Ecto neural progenitor cell (in vitro differentiated cells): ENCODE measurements around the gene FBXO31.
A peak's percentile ranks its signal among the peaks of the same experiment; 100 is the strongest.

ENCODE experiments used
- DNase-seq: peaks from one replicate; pipeline ENCODE4 v3.0.0-alpha.2; 2018; ENCODE audit warnings: low spot score

FBXO31 gene

DNA sequence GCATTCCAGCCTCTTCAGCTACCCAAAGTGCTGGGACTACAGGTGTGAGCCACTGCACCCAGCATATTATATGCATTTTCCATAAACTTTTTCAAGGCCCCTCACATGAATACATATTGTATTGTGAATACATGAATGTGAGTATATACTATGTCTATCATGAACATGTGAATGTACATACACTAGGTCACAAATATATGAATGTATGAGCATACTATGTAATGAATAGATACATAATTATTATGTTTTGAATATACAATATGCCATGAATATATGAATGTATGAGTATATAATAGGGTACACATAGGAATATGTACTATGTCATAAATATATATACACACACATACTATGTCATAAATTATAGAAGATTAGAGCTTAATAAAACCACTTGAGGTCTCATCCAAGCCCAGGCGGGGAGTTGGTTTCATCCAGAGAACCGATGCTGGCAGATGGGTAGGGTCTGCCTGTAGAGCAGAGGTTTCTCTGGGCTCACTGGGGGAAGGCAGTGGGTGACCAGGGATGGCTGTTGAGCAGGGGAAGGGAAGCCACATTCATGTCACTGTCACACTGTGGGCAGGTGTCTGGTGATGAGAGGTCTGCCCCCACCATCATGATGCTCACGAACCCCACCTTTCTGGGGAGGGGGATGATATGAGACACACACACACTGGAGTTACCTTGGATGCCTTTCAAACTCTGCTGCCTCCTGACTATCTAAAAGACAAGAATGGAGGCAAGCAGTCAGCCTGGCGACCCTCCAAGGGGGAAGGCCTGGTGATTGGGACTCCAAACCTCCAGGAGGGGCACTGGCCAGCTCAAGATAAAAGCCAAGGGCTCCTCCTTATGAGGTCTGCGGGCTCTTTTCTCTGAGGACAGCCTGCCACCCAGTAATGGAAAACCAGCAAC, 73.7 kb downstream of the FBXO31 start:
- DNase-seq, result no peak

DNA sequence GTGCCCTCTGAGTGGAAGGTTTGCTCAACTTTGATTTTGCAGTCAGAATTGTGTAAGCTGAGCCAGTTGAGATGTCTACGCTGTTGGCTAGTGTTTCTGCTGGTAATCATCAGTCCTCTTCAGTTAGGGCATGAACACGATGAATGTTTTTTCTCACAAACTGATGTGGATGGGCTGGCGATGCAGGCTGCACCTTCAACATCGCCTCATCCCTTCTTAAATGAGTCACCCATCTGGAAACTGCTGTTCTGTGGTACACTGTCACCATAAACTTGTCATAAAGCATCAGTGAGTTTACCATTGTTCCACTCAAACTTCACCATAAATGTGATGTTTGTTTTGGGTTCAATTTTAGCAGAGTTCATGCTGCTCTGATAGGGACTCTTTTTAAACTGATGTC, 74.8 kb downstream of the FBXO31 start:
- no peak for DNase-seq

DNA sequence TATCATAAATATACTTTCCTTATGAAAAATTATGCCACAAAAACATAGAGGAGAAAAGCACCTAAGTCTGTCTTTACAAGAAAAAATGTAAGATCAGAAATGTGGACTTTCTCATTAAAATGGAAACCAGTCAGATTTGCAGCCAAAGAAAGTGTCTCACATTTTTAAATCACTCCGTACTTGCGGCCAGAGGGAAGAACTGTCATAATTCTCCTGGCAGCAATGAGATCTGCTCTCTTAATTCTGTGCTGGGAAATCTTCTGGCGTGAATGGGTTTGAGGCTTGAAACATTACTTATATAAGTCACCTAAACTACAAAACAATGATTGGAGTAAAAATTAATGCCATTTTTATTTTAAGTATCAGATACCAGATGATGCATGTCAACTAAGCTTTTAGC, 77.1 kb downstream of the FBXO31 start:
- no peak for DNase-seq

DNA sequence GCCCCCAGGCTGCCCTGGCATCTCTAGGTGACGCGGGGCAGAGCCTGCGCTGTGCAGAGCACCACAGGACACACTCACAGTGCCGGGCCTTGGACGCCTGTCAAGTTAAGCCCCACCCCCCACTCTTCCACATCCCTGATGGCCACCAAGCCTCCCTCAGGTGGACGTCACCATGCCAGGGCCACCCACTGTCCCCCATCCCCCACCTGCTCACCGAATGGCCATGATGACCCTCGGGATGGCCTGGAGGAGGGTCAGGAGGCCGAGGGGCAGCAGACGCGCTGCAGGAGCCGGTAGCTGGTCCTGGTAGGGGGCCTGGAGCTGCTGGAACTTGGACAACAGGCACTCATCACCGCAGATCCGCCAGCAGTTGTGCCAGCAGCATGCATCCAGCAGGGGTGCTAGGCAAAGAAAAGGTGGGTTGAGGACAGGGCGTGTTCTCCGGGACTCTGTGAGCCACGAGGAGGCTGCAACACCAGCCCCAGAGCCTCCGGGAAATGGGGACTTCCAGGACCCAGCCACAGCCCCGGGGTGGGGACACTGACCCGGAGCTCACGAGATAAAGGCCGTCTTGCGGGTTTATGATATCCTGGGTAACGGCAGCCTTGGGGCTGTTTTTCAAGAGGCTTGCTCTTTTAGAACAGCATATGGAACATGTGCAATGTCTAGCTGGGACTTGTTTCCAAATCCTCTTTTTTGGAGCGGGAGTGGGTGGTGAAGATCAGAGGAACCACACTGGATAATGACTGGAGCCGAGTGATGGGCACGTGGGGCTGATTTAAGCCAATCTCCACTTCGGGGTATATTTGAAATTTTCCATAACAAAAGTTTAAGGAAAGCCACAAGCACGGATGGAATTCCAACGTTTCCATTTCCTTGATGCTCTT, 77.8 kb downstream of the FBXO31 start:
- peak; percentile 56 for DNase-seq

DNA sequence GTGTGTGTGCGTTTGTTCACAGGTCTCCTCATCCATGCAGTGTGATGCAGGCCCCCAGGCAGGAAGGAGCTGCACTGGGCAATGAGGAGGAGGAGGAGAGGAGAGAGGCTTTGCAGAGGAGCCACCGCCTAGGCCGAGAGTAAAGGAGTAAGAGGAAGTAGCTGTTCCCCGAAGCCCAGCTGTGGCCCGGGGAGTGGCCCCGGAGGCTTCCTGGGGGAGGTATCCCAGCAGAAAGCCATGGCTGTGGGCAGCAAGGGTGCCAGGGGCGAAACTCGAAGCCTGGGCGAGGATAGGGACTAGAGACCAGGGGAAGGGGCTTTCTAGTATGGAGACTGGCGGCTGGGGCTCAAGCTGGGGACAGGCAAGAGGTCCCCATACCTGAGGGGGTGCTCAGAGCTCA, 78.6 kb downstream of the FBXO31 start:
- no peak for DNase-seq

DNA sequence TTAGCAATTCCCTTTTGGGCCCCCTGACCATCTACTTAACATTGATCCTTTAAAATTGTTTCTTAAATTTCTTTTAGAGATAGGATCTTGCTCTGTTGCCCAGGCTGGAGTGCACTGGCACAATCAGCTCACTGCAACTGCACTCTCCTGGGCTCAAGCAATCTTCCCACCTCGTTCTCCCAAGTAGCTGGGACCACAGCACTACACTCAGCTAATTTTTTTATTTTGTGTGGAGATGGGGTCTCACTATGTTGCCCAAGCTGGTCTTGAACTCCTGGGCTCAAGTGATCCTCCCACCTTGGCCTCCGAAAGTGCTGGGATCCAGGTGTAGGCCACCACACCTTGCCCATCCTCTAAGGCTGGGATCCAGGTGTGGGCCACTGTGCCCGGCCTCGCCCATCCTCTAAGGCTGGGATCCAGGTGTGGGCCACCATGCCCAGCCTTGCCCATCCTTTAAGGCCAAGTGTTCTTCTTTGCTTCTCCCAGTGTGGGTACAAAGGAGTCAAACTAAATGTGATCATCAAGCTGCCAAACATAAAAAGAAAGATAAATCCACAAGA, 79.5 kb downstream of the FBXO31 start:
- no peak for DNase-seq

DNA sequence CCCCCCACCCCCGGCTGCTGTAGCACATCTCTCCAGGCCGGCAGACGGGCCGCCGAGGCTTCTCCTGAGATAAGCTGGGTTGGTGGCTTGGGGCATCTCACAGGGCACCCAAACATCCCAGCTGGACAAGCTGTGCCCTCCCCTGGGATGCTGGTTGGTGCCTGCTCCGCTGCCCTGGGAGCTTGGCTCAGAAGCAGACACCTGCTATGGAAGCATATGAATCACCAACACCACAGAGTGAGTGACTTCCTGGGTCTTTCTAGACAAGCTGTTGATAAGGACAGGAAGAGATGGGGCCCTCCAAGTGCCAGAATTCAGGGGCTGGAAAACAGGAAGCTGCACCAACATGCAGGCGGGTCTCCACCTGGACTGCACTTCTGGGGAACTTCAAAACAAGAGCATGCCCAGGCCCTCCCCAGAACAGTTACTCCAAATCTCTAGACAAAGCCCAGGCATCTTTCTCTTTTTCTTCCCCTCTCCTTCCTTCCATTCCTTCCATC, 80.1 kb downstream of the FBXO31 start:
- no peak for DNase-seq

DNA sequence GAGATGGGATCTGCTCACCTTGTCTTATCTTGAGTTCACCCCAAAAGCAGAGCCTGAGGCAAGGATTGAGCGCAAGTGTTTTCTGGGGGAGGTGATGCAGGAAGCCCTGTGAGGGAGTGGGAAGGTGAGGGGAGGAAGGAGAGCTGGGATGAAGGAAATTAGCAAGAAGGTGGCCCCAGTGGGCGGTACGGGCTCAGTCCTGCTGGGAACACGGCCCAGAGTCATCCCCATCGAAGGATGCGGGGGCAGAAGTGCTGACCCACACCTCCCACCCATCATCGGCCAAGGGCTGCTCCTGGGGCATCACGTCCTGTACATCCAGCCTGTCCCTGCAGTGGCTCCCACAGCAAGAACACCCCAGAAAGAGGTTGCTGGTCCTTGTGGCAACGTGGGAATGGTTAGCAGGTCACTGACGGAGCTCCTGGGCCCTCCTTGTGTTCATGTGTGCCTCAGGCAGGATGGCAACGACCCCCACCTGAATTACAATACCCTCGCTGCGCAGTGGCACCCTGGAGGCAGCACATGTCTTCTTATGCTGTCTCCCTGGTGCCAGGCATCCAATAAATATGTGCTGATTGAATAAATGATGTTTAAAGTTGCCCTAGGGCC, 84.6 kb downstream of the FBXO31 start:
- DNase-seq, result no peak

DNA sequence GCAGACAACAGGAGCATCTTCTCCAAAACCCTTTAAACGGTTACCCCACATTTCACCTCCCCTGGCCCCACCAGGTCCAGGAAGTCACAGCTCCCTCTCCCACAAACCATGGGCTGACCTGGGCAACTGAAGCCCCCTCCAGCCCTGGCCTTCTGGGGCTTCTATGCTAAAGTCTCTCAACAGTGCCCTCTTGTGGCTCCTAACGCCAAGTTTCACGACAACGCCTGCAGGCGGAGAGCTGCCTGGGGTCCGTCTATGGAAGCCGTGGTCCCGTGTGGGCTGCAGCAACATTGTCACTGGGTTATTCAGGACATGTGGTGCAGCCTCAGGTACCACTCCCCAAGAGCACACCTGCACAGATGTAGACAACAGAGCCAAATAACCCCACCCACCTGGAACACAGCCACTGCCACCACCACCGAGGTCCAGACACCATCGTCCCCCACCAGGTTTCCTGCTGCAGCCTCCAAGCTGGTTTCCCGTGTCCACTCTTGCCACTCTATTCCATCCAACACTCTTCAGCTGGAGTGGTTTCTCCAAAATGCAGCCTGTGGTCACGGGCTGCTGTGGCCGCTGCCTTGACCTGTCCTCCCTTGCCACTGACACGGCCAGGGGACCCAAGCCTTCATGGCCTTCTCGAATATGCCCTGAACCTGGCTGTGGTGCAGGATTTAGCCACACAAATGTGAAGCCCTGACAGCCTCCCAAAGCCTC, 85.5 kb downstream of the FBXO31 start:
- DNase-seq, result peak; percentile 75

DNA sequence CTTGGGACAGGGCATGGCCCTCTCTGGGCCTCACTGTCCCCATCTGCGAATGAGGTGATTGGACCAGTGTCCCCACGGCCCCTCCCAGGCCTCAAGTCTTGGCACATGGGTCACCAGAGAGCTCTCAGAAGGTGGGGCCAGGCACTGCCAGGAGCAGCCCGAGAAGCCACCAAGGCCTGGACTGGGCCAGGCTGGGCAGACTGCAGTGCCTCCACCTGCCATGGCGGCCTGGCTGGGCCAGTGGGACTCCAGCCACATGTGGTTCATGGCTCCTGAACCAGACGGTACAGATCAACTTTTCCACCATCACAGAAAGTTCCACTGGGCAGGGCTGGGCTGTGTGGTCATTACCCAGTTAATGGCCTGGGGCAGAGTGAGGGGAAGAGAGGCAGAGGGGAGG, 86.2 kb downstream of the FBXO31 start:
- DNase-seq, result no peak

DNA sequence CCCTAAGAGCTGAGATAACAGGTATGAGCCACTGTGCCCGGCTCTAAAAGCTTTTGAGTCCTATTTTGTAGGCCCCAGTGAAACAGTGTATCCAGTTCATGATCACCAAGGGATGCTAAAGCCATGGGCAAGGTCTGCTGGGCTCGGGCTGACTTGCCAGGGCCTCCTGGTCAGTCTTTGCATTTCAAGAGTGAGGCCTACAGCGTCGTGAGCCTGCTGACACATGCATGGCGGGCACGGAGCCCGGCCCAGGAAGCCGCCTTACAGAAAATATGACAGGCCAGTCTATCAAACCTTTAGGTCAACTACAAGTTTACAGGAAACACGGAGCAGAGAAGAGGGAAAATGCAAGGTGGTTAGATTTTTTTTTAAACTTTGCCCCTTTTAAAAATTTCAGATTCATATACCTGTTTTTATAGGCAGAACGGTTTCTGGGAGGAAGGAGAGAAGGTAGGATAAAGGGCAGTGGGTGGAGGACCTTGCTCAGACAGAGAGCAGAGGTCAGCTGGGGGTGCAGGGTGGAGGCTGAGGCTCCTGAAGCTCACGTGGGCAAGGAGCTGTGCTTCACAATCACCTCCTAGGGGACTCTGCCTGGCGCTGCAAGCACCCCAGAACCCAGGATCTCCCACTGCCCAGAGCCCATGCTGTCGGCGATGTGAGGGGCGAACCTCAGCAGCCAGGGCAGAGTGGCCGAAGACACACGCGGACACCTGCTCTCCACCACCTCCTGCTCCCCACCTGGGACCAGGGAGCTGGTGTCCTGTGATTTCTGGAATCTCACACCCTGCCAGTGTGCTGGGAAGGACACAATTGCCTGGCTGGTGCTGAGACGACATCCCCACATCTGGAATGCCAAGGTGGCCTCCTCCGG, 87.7 kb downstream of the FBXO31 start:
- DNase-seq, result no peak

DNA sequence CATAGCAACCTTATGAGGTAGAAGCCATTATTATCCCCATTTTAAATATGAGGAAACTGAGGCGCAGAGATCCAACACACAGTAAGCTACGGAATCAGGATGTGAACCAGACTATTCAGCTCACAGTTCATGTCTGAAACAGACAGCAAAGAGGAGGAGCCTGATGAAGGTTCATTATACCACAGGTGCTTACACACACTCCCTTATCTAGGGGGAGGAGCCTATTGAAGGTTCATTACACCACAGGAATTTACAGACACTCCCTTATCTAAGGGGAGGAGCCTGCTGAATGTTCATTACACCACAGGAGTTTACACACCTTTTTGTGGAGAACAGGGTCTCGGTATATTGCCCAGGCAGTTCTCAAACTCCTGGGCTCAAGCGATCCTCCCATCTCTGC, 88.3 kb downstream of the FBXO31 start:
- no peak for DNase-seq

DNA sequence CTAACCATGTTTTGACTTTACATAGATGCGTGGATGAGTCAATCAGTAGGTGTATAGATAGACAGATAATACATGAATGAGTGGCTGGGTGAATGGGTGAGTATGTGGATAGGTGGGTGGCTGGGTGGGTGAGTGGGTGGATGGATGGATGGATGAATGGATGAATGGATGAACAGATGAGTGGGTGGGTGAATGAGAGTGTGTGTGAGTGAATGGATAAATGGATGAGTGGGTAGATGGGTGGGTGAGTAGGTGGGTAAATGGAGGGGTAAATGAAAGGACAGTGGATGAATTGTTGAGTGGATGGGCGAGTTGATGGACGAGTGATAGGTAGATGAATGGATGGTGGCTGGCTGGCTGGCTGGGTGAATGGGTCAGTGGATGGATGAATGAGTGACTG, 89.6 kb downstream of the FBXO31 start:
- DNase-seq, result no peak

DNA sequence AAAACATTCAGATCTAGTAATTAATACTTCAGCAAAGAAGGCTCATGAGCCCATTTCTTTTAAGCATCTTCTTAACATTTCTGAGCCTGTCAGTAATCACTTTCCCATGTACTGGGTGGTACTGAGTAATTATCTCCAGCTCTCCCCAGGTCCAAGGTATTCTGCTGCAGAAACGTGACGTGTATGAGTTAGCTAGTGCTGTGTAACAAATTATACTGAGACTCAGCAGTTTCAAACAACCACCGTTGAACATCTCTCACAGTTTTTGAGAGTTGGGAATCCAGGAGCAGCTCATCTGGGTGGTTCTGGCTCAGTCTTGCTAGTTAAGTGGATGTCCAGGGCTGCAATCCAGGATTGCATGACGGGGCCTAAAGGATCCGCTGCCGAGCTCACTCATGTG, 91.6 kb downstream of the FBXO31 start:
- DNase-seq, result no peak

DNA sequence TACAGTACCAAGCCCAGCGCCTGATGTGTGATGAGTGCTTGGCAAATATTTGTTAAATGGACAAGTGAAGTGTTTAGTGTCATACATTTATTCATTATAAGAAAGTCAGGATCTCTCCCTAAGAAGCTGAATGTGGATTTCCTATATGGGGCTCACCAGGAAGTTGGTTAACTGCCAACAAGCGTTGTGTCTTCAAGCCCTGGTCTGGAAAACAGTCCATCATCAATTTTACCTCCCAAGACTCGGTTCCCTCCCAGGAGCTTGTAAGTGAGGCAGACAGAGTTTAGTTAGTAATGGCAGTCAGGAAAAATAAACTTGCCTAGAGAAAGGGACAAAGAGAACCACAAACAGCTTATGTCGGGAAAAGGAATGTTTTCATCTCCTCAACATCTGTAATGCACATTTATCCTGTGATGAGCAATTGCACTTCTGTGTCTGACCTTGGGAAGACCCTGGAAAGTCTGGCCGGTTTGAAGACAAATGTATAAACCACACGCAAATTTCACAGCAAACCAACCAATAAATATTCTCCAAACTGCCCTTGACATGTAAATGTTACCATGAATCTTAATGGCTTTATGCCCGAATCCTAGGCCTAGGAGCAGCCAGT, 94.7 kb downstream of the FBXO31 start:
- DNase-seq, result no peak

DNA sequence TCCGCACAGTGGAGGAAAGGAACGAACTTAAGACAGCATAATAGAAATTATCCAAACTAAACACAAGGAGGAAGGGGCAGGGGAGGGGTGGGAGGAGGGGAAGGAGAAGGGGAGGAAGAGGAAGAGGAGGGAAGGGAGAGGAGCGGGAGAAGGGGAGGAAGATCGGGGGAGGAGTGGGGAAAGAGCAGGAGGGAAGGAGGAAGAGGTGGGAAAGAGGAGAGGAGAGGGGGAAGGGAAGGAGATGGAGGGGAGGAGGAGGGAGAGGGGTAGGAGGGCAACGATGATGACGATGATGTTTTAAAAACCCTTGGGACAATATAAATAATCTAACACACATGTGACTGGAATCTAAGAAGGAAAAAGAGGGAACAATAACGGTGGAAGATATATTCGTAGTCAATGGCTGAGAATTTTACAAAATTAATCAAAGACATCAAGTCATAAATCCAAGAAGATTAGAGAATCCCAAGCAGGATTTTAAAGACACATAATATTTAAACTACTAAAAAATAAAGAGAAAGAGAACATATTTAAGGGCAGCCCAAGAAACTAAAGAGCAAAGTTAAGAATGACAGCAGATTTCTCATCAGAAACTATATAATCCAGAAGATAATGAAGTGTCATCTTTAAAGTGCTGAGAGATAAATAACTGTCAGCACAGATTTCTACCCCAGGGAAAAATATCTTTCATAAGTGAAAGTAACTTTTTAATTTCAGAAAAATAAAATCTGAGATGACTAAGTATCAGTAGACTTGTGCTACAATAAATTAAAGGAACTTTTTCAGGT, 96.5 kb downstream of the FBXO31 start:
- DNase-seq, result no peak

DNA sequence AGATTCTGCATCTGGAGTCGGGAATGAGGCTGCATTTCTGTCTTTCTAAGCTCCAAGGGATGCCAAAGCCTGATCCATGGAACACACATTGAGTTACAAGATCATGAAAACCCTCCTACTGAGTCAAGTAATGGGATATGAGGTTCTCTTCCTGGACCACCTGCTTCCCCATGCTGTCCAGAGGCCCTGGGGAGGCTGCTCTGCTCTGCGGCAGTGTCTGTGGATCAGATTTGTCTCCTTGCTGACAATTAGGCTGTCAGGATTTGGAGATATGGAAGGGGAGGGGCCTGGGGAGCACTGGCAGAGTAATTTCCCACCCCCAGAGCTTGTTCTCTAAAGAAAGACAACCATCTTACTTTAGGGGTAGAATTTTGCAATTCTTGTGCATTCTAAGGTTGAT, 99.4 kb downstream of the FBXO31 start:
- no peak for DNase-seq

DNA sequence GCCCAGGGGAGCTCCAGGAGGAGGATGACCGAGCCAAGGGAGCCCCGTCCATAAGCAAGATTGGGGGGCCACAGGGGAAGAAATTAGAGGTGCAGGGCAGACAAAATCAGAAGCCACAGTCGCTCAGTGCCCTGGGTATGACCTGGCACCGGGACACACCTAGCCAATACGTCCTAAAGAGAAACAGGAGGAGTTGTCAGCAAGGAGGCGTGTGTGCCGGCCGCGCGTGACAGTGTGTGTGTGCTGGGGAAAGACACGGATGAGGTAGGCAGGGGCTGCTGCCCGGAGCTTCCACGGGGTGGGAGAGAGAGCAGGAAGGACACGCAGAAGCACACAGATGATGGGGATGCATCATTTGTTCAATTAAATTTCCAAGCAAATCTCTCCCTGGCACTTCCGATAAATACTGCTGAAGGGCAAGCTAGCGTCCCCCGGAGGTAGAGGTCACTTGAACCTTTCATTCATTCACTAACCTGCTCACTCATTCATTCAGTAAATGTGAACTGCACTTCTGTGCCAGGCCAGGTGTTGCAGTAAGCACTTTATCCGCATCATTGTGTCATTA, 104.4 kb downstream of the FBXO31 start:
- DNase-seq, result no peak
